H1 (cell line): ENCODE results near the gene DOP1B.
"Not testable (repeated sequence)": the region's sequence is repeated elsewhere in the genome, so short reads cannot be mapped to it uniquely, and the experiment has no call there.

Experiments
- CHD2 ChIP-seq: IDR thresholded peaks from 2 replicates; pipeline ENCODE4 v1.6.1; 2012; ENCODE audit warnings: low read length, improper control_type of control experiment
- CTCF ChIP-seq, 3 experiments: IDR thresholded peaks; 1 replicate in 2 of 3; 2 replicates in 1 of 3; pipeline versions ENCODE4 v1.5.1 to v1.6.1; 2011; ENCODE audit warnings: low read length in 3 of 3, mild to moderate bottlenecking in 3 of 3, inconsistent platforms in 2 of 3, low read depth in 1 of 3, moderate library complexity in 1 of 3; ENCODE audit not compliant: insufficient read depth in 1 of 3; ENCODE audit errors: control extremely low read depth in 1 of 3
- EZH2 ChIP-seq: fragments of 200-600 bp; sonication (generic); IDR thresholded peaks from 2 replicates; pipeline ENCODE4 v1.7.1; 2012; ENCODE audit warnings: low read depth, mild to moderate bottlenecking, moderate library complexity, low read length, inconsistent platforms; ENCODE audit not compliant: severe bottlenecking
- MAFK ChIP-seq: IDR thresholded peaks from 2 replicates; pipeline ENCODE4 v1.6.1; 2012; ENCODE audit warnings: low read depth, mild to moderate bottlenecking, improper control_type of control experiment, low read length
- POLR2A ChIP-seq, 2 experiments: IDR thresholded peaks; 1 replicate in 1 of 2; 2 replicates in 1 of 2; pipeline ENCODE4 v1.6.1; 2011; ENCODE audit warnings: low read depth in 2 of 2, low read length in 2 of 2, mild to moderate bottlenecking in 2 of 2; ENCODE audit errors: control extremely low read depth in 1 of 2
- RAD21 ChIP-seq, 2 experiments: IDR thresholded peaks in 1 of 2; conservative IDR thresholded peaks in 1 of 2; 2 replicates each; pipeline ENCODE4 v1.6.1; 2011; ENCODE audit warnings: low read depth in 2 of 2, low read length in 2 of 2, improper control_type of control experiment in 1 of 2, inconsistent platforms in 1 of 2, mild to moderate bottlenecking in 1 of 2, moderate library complexity in 1 of 2
- SIN3A ChIP-seq, 2 experiments: IDR thresholded peaks in 1 of 2; conservative IDR thresholded peaks in 1 of 2; 2 replicates each; pipeline ENCODE4 v1.6.1; 2011 to 2012; ENCODE audit warnings: low read length in 2 of 2, improper control_type of control experiment in 1 of 2, low read depth in 1 of 2, mild to moderate bottlenecking in 1 of 2
- SRF ChIP-seq: IDR thresholded peaks from 2 replicates; pipeline ENCODE4 v1.6.1; 2011; ENCODE audit warnings: mild to moderate bottlenecking, low read depth, low read length, moderate library complexity
- SUZ12 ChIP-seq: fragments of 200-600 bp; sonication (generic); IDR thresholded peaks from 2 replicates; pipeline ENCODE4 v1.6.1; 2012; ENCODE audit warnings: mild to moderate bottlenecking, inconsistent platforms, low read length, moderate library complexity, mixed read lengths

- not testable (repeated sequence) for TF ChIP-seq CTCF (IDR thresholded peaks at IDR 0.05; ENCODE audit: control extremely low read depth in 1 of 3, insufficient read depth in 1 of 3, low read depth in 1 of 3, low read length in 3 of 3); POLR2A (IDR thresholded peaks at IDR 0.05; ENCODE audit: control extremely low read depth in 1 of 2, low read depth in 2 of 2, low read length in 2 of 2); SUZ12; EZH2; RAD21 (IDR thresholded peaks at IDR 0.05 in 1 of 2, conservative IDR thresholded peaks at IDR 0.05 in 1 of 2; ENCODE audit: low read depth in 2 of 2, low read length in 2 of 2); CHD2; SIN3A (conservative IDR thresholded peaks at IDR 0.05 in 1 of 2, IDR thresholded peaks at IDR 0.05 in 1 of 2; ENCODE audit: low read depth in 1 of 2, low read length in 2 of 2); MAFK; SRF
These were observed 25.8 kb upstream of the DOP1B start for GRCh38 chr21:36130839-36131238.
